HG02642 (cell line): Measurements from ENCODE around the gene PRSS56.

Source experiments
- ATAC-seq: cut with Tn5 transposase; IDR thresholded peaks from one replicate; pipeline ENCODE4 v1.9.1; 2021; ENCODE audit warnings: mild to moderate bottlenecking; ENCODE audit not compliant: unreplicated experiment, poor library complexity

PRSS56 gene

GRCh38 chr2:232538671-232539070, 18.5 kb downstream of the PRSS56 start:
- ATAC-seq = no peak

DNA sequence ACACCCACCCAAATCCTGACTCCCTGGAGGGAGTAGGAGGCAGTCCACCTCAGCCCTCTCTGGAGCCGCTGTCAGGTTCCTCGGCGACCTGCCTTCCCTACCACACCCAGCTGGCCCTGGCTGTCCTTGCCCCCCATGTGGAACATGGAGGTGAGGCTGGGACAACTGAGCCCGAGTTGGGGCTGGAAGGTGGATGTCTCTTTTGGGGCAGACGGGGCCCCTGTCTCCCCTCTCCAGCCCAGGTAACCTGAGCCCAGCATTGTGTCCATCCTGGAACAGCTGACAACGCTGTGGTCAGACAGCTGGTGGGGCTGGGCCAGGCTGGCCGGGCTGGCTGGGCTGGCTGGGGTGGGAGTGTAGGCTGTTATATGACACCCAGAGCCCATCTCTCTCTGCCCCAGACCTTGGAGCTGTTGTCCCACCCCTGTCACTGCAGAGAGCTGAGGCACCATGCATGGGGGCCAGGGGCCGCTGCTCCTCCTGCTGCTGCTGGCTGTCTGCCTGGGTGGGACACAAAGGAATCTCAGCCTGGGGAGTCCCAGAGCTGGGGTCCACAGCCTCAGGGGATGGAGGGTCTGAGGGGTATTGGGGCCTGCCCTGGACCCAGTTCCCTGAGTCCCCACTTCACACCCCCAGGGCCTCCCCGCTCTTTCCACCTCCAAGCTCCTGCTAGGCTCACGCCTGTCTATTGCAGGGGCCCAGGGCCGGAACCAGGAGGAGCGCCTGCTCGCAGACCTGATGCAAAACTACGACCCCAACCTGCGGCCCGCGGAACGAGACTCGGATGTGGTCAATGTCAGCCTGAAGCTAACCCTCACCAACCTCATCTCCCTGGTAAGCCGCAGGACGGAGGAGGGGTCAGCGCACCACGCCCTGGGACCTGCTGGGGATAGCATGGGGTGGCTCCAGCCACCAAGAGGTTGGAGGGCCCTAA, 19.4 kb downstream of the PRSS56 start, which contains the start of gene CHRNG:
CHRNG (plus strand) TSS at position 395 of the 934 bp plus-strand sequence; CDS start at position 451, 56 bp downstream.
- no peak for ATAC-seq

GRCh38 chr2:232540441-232541041, 20.4 kb downstream of the PRSS56 start:
- no peak for ATAC-seq

- ATAC-seq = no peak
Measured at GRCh38 chr2:232541195-232541960, 21.2 kb downstream of the PRSS56 start.

- ATAC-seq = no peak
Measured at GRCh38 chr2:232541961-232542714, 21.9 kb downstream of the PRSS56 start.

- ATAC-seq = no peak
Measured at GRCh38 chr2:232542715-232543467, 22.7 kb downstream of the PRSS56 start.

DNA sequence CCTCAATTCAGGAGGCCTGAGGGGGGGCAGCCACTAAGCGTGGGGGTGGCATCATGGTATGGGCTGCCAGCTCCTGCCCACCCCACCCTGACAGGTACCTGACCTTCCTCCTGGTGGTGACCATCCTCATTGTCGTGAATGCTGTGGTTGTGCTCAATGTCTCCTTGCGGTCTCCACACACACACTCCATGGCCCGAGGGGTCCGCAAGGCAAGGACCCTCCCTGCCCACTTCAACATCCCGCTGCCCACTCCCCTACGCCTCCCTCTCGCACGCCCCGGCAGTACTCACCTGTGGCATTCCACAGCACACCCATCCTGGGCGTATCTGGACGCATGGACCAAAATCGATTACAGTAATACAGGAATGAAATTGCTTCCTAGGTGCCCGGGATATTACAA, 23.3 kb downstream of the PRSS56 start:
- no peak for ATAC-seq

- ATAC-seq = no peak
Measured at GRCh38 chr2:232543928-232544631, 23.9 kb downstream of the PRSS56 start.

GRCh38 chr2:232544674-232545073, 24.5 kb downstream of the PRSS56 start:
- ATAC-seq = no peak

GRCh38 chr2:232545511-232546375, 25.6 kb downstream of the PRSS56 start:
- ATAC-seq = no peak

DNA sequence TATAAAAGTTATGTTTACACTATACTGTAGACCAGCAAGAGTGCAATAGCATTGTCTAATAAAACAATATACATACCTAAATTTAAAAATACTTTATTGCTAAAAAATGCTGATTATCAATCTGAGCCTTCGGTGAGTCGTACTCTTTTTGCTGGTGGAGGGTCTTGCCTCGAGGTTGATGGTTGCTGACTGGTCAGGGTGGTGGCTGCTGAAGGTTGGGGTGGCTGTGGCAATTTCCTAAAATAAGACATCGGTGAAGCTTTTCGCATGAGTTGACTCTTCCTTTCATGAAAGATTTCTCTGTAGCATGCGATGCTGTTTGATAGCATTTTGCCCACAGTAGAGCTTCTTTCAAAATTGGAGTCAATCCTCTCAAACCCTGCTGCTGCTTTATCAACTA, 27.8 kb downstream of the PRSS56 start:
- no peak for ATAC-seq

GRCh38 chr2:232549655-232550353, 29.6 kb downstream of the PRSS56 start:
- no peak for ATAC-seq

DNA sequence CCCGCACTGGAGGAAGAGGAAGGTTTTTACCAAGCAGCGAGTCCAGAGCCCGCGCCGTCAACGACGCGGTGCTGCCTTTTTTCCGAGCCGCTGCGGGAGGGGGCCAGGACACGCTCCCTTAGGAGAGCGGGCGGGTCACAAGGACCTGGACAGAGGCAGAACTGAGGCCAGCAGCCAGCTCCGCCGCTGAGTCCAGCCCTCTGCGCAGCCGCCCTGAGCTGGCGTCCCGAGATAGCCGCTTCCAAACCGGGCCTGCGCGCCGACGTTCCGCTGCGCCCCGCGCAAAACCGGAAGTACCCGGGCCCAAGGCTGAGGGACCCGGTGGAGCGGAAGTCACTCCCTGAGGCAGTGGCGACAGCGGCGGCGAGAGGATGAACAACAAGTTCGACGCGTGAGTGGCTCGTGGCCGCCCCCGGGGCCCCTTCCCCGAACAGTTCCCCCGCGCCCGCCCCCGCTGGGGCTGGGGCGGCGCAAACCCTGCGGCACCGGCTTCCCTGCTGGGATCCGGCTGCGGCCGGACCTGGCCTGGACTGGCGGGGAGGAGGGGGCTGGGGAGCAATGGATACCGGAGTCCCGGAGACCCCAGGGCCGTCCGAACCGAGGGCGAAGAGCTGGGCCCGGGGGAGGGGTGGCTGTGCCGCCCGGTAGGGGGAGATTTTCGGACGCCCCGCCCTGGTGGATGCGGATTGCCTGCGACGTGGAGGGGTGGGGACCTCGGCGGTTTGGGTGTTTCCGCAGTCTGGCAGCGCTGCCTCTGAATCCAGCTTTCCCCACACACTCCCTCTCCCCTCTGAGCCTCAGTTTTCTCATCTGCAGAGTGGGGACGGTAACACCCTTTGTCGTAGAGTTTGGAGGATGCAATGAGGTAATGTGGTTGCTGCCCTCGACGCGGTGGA, 30.4 kb downstream of the PRSS56 start, which contains the start of the genes EIF4E2 and TIGD1:
EIF4E2 (plus strand) TSS at position 336 of the 896 bp plus-strand sequence; CDS start at position 372, 36 bp downstream.
TIGD1 (minus strand) TSS at position 204 of the 896 bp plus-strand sequence. CDS start 675 bp downstream, outside the sequence.
- ATAC-seq = peak; percentile 94

GRCh38 chr2:232551250-232551638, 31.1 kb downstream of the PRSS56 start:
- no peak for ATAC-seq

DNA sequence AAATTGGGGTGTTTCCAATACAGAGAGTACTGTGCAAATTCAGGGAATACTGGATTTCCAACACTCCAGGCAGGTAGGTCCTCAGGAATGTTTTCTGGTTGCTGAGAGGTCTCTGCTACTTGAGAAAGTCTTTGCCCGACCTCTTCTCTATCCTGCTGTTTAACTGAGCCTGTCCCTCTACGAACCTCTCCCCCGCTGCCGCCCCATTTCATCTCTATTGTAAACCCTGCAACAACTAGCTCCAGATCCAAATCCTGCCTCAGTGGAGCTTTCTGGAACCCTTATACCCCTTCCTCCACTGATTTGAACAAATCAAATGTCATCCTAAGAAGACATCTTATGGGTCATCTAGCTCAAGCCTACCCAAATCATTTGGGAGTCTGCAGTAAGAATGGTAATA, 31.6 kb downstream of the PRSS56 start:
- no peak for ATAC-seq

GRCh38 chr2:232556426-232556825, 36.2 kb downstream of the PRSS56 start:
- no peak for ATAC-seq
